Measurements from ENCODE around the gene NXPH1. TPM values are rescaled to one million over a fixed set of nuclear protein-coding genes. Genes with fewer than 3 reads are reported as not detected.

The NXPH1 gene
- polyA plus RNA-seq, 1 donor from 2014 or later = not detected

DNA sequence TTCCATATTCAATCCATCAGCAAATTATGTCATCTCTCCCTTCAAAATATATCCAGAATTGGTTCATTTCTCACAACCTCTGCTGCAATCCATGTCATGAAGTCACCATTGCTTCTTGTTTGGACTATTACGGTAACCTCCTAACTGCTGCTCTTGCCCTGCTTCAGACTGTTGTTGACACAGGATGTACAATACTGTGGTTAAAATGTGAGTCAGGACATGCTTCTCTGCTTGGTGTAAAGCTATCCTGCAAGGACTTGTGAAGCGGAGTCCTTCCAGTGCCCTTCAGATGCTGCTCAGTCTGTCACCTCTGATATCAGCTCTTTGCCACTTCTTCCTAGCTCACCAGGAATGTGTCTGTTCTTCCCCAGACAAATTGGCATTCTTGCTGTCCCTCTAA lies 10.4 kb upstream of the NXPH1 start:
- Mint-ChIP-seq H3K36me3 (no peaks in the 10 kb centered on the region), H3K27ac (no peak overlapping the region), H3K4me3 (no peak overlapping the region), H3K4me1 (no peaks in the 10 kb centered on the region), H3K27me3 (no peaks in the 10 kb centered on the region), H3K9me3 (no peaks in the 10 kb centered on the region)

DNA sequence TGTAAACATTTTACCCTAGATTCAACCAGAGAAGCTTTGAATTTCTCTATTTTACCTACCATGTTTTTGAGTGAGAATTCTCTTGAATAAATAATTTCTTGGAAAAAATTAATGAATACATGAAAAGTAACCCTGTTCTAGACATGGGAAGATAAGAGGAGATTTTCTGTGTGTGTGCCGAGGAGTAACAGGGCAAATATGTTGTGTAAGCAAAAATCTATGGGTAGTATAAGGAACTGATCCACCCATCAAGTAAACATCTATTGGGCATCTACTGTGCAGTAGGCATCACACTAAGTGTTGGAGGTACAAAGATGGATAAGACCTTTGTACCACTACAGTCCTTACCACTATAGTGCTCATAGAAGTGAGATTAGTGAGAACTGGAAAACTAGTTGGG lies 8.2 kb upstream of the NXPH1 start:
- no peak overlapping the region for H3K27ac Mint-ChIP-seq
- H3K27me3 Mint-ChIP-seq = peaks cover 1% of the 10 kb centered on the region
- no peaks in the 10 kb centered on the region for H3K9me3 Mint-ChIP-seq
- H3K36me3 Mint-ChIP-seq = no peaks in the 10 kb centered on the region
- no peak overlapping the region for H3K4me3 Mint-ChIP-seq
- H3K4me1 Mint-ChIP-seq = no peaks in the 10 kb centered on the region

DNA sequence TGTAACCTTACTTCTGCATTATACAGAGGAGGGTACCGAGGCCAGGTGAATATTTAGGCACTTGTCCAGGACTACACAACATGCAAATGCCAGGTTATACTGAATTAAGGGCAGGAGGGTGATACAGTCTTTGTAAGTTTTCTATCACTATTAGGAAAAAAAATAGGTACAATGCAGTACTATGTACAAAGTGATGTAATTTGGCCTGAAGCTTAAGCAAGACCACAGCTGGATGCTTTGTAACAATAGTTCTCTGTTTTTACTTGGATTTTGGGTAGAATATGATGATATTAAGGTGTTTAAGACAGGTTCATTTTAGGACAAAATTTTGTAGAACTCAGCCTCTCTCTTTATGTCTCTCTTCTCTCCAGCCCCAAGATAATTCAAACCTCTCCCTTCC lies 2.8 kb upstream of the NXPH1 start:
- H3K27me3 Mint-ChIP-seq = peaks cover 36% of the 10 kb centered on the region
- peaks cover 0 to 7% (median 0%) of the 10 kb centered on the region in 3 donors for H3K9me3 Mint-ChIP-seq
- no peak overlapping the region for H3K4me3 Mint-ChIP-seq
- peaks cover 0 to 10% (median 8%) of the 10 kb centered on the region in 3 donors for H3K4me1 Mint-ChIP-seq
- H3K36me3 Mint-ChIP-seq = peaks cover 2% of the 10 kb centered on the region
- no peak overlapping the region for H3K27ac Mint-ChIP-seq

GRCh38 chr7:8434290-8435002 lies 1.0 kb downstream of the NXPH1 start:
- no peak overlapping the region for H3K27ac Mint-ChIP-seq
- peaks cover 2% of the 10 kb centered on the region for H3K36me3 Mint-ChIP-seq
- H3K27me3 Mint-ChIP-seq = peaks cover 65% of the 10 kb centered on the region
- peaks cover 0 to 7% (median 0%) of the 10 kb centered on the region in 3 donors for H3K9me3 Mint-ChIP-seq
- H3K4me3 Mint-ChIP-seq = peak overlapping the region in 1 of 4 donors; percentile 67
- peaks cover 0 to 19% (median 10%) of the 10 kb centered on the region in 3 donors for H3K4me1 Mint-ChIP-seq

GRCh38 chr7:8435095-8435494 lies 1.7 kb downstream of the NXPH1 start:
- Mint-ChIP-seq H3K4me3 (no peak overlapping the region), H3K27me3 (peaks cover 66% of the 10 kb centered on the region), H3K9me3 (peaks cover 0 to 9% (median 0%) of the 10 kb centered on the region in 3 donors), H3K36me3 (peaks cover 2% of the 10 kb centered on the region), H3K4me1 (peaks cover 0 to 19% (median 10%) of the 10 kb centered on the region in 3 donors), H3K27ac (no peak overlapping the region)

- Mint-ChIP-seq H3K27me3 (peaks cover 71% of the 10 kb centered on the region), H3K36me3 (peaks cover 2% of the 10 kb centered on the region), H3K4me3 (no peak overlapping the region), H3K4me1 (peaks cover 0 to 19% (median 10%) of the 10 kb centered on the region in 3 donors), H3K27ac (peak overlapping the region in 1 of 3 donors; percentile 19), H3K9me3 (peaks cover 0 to 9% (median 0%) of the 10 kb centered on the region in 3 donors)
Observed at GRCh38 chr7:8435590-8436545, 2.5 kb downstream of the NXPH1 start.

DNA sequence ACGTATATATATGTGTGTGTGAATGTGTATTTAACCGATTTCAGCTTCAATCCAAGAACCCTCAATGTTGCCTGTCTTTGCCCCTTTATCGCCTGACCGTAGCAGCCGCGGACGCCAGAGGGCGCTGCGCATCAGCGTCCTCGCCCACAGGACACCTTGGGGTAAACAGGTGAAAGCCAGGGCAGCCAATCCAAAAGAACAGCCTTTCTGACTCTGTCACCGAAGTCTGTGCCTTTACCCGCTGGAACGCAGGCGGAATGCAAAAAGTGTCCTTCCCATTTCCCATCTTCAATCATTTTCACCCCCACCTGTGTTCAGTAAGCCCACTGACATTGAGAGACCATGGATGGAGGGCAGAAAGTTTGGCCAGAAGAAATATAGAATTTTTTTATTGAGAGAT lies 3.6 kb downstream of the NXPH1 start:
- Mint-ChIP-seq H3K9me3 (peaks cover 0 to 9% (median 0%) of the 10 kb centered on the region in 3 donors), H3K4me1 (peaks cover 0 to 19% (median 10%) of the 10 kb centered on the region in 3 donors), H3K36me3 (peaks cover 2% of the 10 kb centered on the region), H3K27me3 (peaks cover 74% of the 10 kb centered on the region), H3K4me3 (peak overlapping the region in 2 of 4 donors; percentile 70 to 83), H3K27ac (peak overlapping the region in 1 of 3 donors; percentile 2)

- Mint-ChIP-seq H3K4me3 (peak overlapping the region in 1 of 4 donors; percentile 58), H3K4me1 (peaks cover 0 to 19% (median 10%) of the 10 kb centered on the region in 3 donors)
Observed at GRCh38 chr7:8437606-8438005, 4.2 kb downstream of the NXPH1 start.

GRCh38 chr7:8440670-8441069 lies 7.3 kb downstream of the NXPH1 start:
- H3K27me3 Mint-ChIP-seq = peaks cover 77% of the 10 kb centered on the region
- H3K36me3 Mint-ChIP-seq = no peaks in the 10 kb centered on the region
- H3K9me3 Mint-ChIP-seq = peaks cover 2 to 3% (median 3%) of the 10 kb centered on the region in 3 donors
- H3K27ac Mint-ChIP-seq = no peak overlapping the region
- H3K4me1 Mint-ChIP-seq = peaks cover 4 to 17% (median 5%) of the 10 kb centered on the region in 3 donors
- no peak overlapping the region for H3K4me3 Mint-ChIP-seq

More at GRCh38 chr7:8437606-8438005, 4.2 kb downstream of the NXPH1 start:
- H3K9me3 Mint-ChIP-seq = peaks cover 0 to 9% (median 0%) of the 10 kb centered on the region in 3 donors
- H3K36me3 Mint-ChIP-seq = peaks cover 2% of the 10 kb centered on the region
- H3K27me3 Mint-ChIP-seq = peaks cover 76% of the 10 kb centered on the region
- H3K27ac Mint-ChIP-seq = peak overlapping the region in 1 of 3 donors; percentile 2

GRCh38 chr7:8441106-8441965 lies 7.9 kb downstream of the NXPH1 start:
- Mint-ChIP-seq H3K36me3 (no peaks in the 10 kb centered on the region), H3K27me3 (peaks cover 72% of the 10 kb centered on the region), H3K9me3 (peaks cover 2 to 3% (median 3%) of the 10 kb centered on the region in 3 donors), H3K4me3 (no peak overlapping the region), H3K27ac (peak overlapping the region in 2 of 3 donors; percentile 18 to 26), H3K4me1 (peaks cover 4 to 15% (median 5%) of the 10 kb centered on the region in 3 donors)

DNA sequence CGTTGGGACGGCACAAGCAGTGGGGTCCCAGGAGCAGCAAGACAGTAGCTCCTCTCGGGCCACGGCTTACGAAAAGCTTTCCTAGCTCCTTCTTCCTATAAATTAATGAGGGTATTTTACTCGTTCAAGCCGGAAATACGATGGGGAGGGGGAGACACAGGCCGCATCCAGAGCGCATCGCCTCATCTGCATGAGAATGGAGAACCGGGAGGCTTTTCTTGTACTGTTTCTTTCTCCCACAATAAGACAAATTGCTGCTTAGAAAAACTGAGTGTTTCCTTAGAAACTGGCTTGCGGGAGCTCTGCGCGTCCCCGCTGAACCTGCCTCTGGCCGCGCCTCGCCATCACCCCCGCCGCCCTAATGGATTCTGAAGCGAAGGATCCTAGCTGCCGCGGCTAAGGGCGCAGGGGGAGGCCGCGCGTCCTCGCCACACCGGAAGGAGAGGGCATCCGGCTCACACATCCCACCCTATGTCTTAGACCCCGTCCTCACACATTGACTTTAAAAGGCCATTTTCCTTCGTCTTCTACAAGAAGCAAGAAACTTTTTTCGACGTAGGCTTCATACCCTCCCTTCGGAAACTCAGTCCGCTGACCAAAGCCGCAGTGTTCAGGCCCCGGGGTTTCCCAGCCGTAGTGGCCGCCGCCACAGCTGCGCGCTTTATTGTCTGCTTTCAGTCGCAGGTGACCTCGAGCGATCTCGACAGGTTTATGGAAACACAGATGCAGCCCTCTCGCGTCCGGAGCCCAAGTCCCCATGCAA lies 8.8 kb downstream of the NXPH1 start:
- no peaks in the 10 kb centered on the region for H3K36me3 Mint-ChIP-seq
- H3K4me3 Mint-ChIP-seq = no peak overlapping the region
- H3K9me3 Mint-ChIP-seq = peaks cover 2 to 3% (median 3%) of the 10 kb centered on the region in 3 donors
- peak overlapping the region in 1 of 3 donors; percentile 53 for H3K27ac Mint-ChIP-seq
- peaks cover 63% of the 10 kb centered on the region for H3K27me3 Mint-ChIP-seq
- H3K4me1 Mint-ChIP-seq = peaks cover 4 to 9% (median 5%) of the 10 kb centered on the region in 3 donors

GRCh38 chr7:8442814-8443304 lies 9.4 kb downstream of the NXPH1 start:
- Mint-ChIP-seq H3K27ac (peak overlapping the region in 1 of 3 donors; percentile 53), H3K4me3 (peak overlapping the region in 1 of 4 donors; percentile 71), H3K27me3 (peaks cover 58% of the 10 kb centered on the region), H3K9me3 (peaks cover 2 to 3% (median 3%) of the 10 kb centered on the region in 3 donors), H3K36me3 (no peaks in the 10 kb centered on the region), H3K4me1 (peaks cover 4 to 7% (median 5%) of the 10 kb centered on the region in 3 donors)

Measured in IgD-negative memory B cell (primary cell).